HepG2 (cell line): Measurements from ENCODE around the gene PXMP4. TPM values are rescaled to one million over a fixed set of nuclear protein-coding genes. Genes with fewer than 3 reads are reported as not detected.
A peak's percentile ranks its signal among the peaks of the same experiment; 100 is the strongest.

Experiments used
- AKAP8 ChIP-seq: sonication (generic); formaldehyde crosslinking; IDR thresholded peaks from 2 replicates; pipeline ENCODE4 v1.5.1; 2020; ENCODE audit warnings: mild to moderate bottlenecking, missing genetic modification reagents
- ARID2 ChIP-seq: sonication (generic); formaldehyde crosslinking; IDR thresholded peaks from 2 replicates; pipeline ENCODE4 v1.8.1; 2022; ENCODE audit warnings: mild to moderate bottlenecking, missing genetic modification reagents, borderline replicate concordance
- CBX5 ChIP-seq: sonication (generic); formaldehyde crosslinking; IDR thresholded peaks from 2 replicates; pipeline ENCODE4 v1.4.0; 2020; ENCODE audit warnings: missing genetic modification reagents, borderline replicate concordance
- CC2D1A ChIP-seq: sonication (generic); formaldehyde crosslinking; IDR thresholded peaks from 2 replicates; pipeline ENCODE4 v1.8.1; 2023; ENCODE audit warnings: mild to moderate bottlenecking, missing genetic modification reagents
- E2F2 ChIP-seq: sonication (generic); formaldehyde crosslinking; IDR thresholded peaks from 2 replicates; pipeline ENCODE4 v1.4.0; 2020; ENCODE audit warnings: missing genetic modification reagents, borderline replicate concordance
- ETV6 ChIP-seq: sonication (generic); formaldehyde crosslinking; conservative IDR thresholded peaks from 2 replicates; pipeline ENCODE4 v1.4.0; 2020; ENCODE audit warnings: missing genetic modification reagents
- HCFC1 ChIP-seq: fragments of 150-350 bp; IDR thresholded peaks from 2 replicates; pipeline ENCODE4 v1.6.1; 2014; ENCODE audit warnings: low read depth, low read length
- HNF4G ChIP-seq, 2 experiments: sonication (generic) in 1 of 2; formaldehyde crosslinking in 1 of 2; IDR thresholded peaks; 2 replicates each; pipeline versions ENCODE4 v1.4.0 to v1.6.1; 2011 to 2020; ENCODE audit warnings: borderline replicate concordance in 2 of 2, low read depth in 2 of 2, mild to moderate bottlenecking in 2 of 2, low read length in 1 of 2, missing genetic modification reagents in 1 of 2, moderate library complexity in 1 of 2
- HNRNPLL ChIP-seq: fragments of 200-400 bp; formaldehyde crosslinking; IDR thresholded peaks from 2 replicates; pipeline ENCODE4 v1.6.1; 2017; ENCODE audit warnings: mild to moderate bottlenecking, low read depth, low read length; ENCODE audit not compliant: poor library complexity, severe bottlenecking
- IKZF1 ChIP-seq: fragments of 450-650 bp; IDR thresholded peaks from 2 replicates; pipeline ENCODE4 v1.7.1; 2016
- KDM3A ChIP-seq: IDR thresholded peaks from 2 replicates; pipeline ENCODE4 v1.6.1; 2018; ENCODE audit warnings: low read depth, missing compliant biosample characterization
- MIXL1 ChIP-seq: IDR thresholded peaks from 2 replicates; pipeline ENCODE4 v1.6.1; 2016
- SATB2 ChIP-seq: sonication (generic); formaldehyde crosslinking; IDR thresholded peaks from 2 replicates; pipeline ENCODE4 v1.5.0; 2020; ENCODE audit warnings: missing genetic modification reagents
- SETDB1 ChIP-seq: sonication (generic); formaldehyde crosslinking; IDR thresholded peaks from 2 replicates; pipeline ENCODE4 v1.5.1; 2020; ENCODE audit warnings: missing genetic modification reagents, mild to moderate bottlenecking, borderline replicate concordance
- SKI ChIP-seq: fragments of 450-650 bp; IDR thresholded peaks from one replicate; pipeline ENCODE4 v1.6.1; 2018; ENCODE audit warnings: mild to moderate bottlenecking; ENCODE audit not compliant: partially characterized antibody
- SRSF9 ChIP-seq: fragments of 200-400 bp; formaldehyde crosslinking; IDR thresholded peaks from 2 replicates; pipeline ENCODE4 v1.6.1; 2018; ENCODE audit warnings: borderline replicate concordance, mild to moderate bottlenecking, low read depth, low read length; ENCODE audit not compliant: insufficient read depth, poor library complexity, severe bottlenecking
- SYNCRIP ChIP-seq: fragments of 200-400 bp; formaldehyde crosslinking; IDR thresholded peaks from 2 replicates; pipeline ENCODE4 v1.6.1; 2018; ENCODE audit warnings: mild to moderate bottlenecking, low read depth, low read length; ENCODE audit not compliant: insufficient read depth
- ZBTB43 ChIP-seq: sonication (generic); formaldehyde crosslinking; conservative IDR thresholded peaks from 2 replicates; pipeline ENCODE4 v1.4.0; 2020; ENCODE audit warnings: missing genetic modification reagents
- ZNF101 ChIP-seq: sonication (generic); formaldehyde crosslinking; IDR thresholded peaks from 2 replicates; pipeline ENCODE4 v1.4.0; 2020; ENCODE audit warnings: mild to moderate bottlenecking, low read depth, missing genetic modification reagents, borderline replicate concordance
- ZNF230 ChIP-seq: sonication (generic); formaldehyde crosslinking; IDR thresholded peaks from 2 replicates; pipeline ENCODE4 v1.4.0; 2020; ENCODE audit warnings: mild to moderate bottlenecking, missing genetic modification reagents
- ZNF256 ChIP-seq: sonication (generic); formaldehyde crosslinking; conservative IDR thresholded peaks from 2 replicates; pipeline ENCODE4 v1.4.0; 2020; ENCODE audit warnings: missing genetic modification reagents
- ZNF331 ChIP-seq: sonication (generic); formaldehyde crosslinking; IDR thresholded peaks from 2 replicates; pipeline ENCODE4 v1.4.0; 2020; ENCODE audit warnings: missing genetic modification reagents
- ZNF431 ChIP-seq: sonication (generic); formaldehyde crosslinking; IDR thresholded peaks from 2 replicates; pipeline ENCODE4 v1.9.0; 2022; ENCODE audit warnings: missing genetic modification reagents, low read depth, mild to moderate bottlenecking, borderline replicate concordance
- ZNF615 ChIP-seq: sonication (generic); formaldehyde crosslinking; IDR thresholded peaks from 2 replicates; pipeline ENCODE4 v1.5.0; 2020; ENCODE audit warnings: mild to moderate bottlenecking, missing genetic modification reagents, borderline replicate concordance
- polyA plus RNA-seq, 8 experiments: library from polyadenylated mRNA; depleted of rRNA in 3 of 8; stranded (reverse) in 7 of 8; unstranded in 1 of 8; fragments of >200 nt; fragmentation: Illumina TruSeq in 4 of 8; extraction: Trizol in 4 of 8; gene quantifications; 2 replicates each; pipeline versions ENCODE4 v1.2.1 to v1.2.3, GENCODE V29; 2011 to 2016; ENCODE audit warnings: low read depth in 4 of 8, missing spikeins in 1 of 8, mixed read lengths in 1 of 8; ENCODE audit not compliant: insufficient read depth in 1 of 8
- total RNA-seq, 5 experiments: library from RNA; depleted of rRNA; stranded (reverse); fragments of >200 nt; fragmentation: Illumina TruSeq; extraction: Trizol; gene quantifications; 2 replicates each; pipeline ENCODE4 v1.2.3, GENCODE V29; 2016; ENCODE audit warnings: low read depth in 1 of 5
- TF ChIP-seq, protein P1 (sequence below): sonication (generic); formaldehyde crosslinking; IDR thresholded peaks from 2 replicates; pipeline ENCODE4 v1.4.0; 2020; ENCODE audit warnings: missing genetic modification reagents; ENCODE audit errors: not compliant biosample characterization

The PXMP4 gene
- total and polyA plus RNA-seq, 2 of the 13 experiments (the other 11 are each of a cell fraction or from before 2014, with no cell fraction given), result not detected

GRCh38 chr20:33731693-33732165 is 11.6 kb upstream of the PXMP4 start, which contains the start of gene ZNF341 (continued):
- TF ChIP-seq SATB2 (CRISPR knock-in tag), result 0 out of 2 replicates have a peak, but pooled peaks have one; percentile 41
- no peak for TF ChIP-seq IKZF1
- no peak for TF ChIP-seq ZNF615
- TF ChIP-seq ZNF101 (CRISPR knock-in tag), result no peak
- no peak for TF ChIP-seq ZNF431
- TF ChIP-seq HNF4G (IDR thresholded peaks at IDR 0.05; ENCODE audit: borderline replicate concordance, low read depth, low read length), result no peak
- TF ChIP-seq HNF4G (CRISPR knock-in tag; IDR thresholded peaks at IDR 0.05; ENCODE audit: borderline replicate concordance, low read depth), result no peak
- no peak for TF ChIP-seq ETV6 (CRISPR knock-in tag)
- TF ChIP-seq, protein P1, sequence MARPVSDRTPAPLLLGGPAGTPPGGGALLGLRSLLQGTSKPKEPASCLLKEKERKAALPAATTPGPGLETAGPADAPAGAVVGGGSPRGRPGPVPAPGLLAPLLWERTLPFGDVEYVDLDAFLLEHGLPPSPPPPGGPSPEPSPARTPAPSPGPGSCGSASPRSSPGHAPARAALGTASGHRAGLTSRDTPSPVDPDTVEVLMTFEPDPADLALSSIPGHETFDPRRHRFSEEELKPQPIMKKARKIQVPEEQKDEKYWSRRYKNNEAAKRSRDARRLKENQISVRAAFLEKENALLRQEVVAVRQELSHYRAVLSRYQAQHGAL, result no peak
- peak; percentile 73; the same call in 1 of the 2 replicates for TF ChIP-seq KDM3A
- TF ChIP-seq MIXL1, result no peak
- no peak; the same call in 1 of the 2 replicates for TF ChIP-seq E2F2 (CRISPR knock-in tag)
- no peak for TF ChIP-seq SRSF9
- 0 out of 2 replicates have a peak, but pooled peaks have one; percentile 12 for TF ChIP-seq HCFC1
- no peak for TF ChIP-seq ARID2
- TF ChIP-seq SYNCRIP, result no peak
- no peak for TF ChIP-seq CBX5 (CRISPR knock-in tag)
- TF ChIP-seq ZNF331 (CRISPR knock-in tag), result peak; percentile 6; the same call in 1 of the 2 replicates
- peak; percentile 98 for TF ChIP-seq SKI
- 0 out of 2 replicates have a peak, but pooled peaks have one; percentile 50 for TF ChIP-seq ZNF230
- TF ChIP-seq HNRNPLL, result peak; percentile 82
- no peak for TF ChIP-seq ZBTB43
- peak; percentile 61; the same call in 1 of the 2 replicates for TF ChIP-seq ZNF256
- TF ChIP-seq AKAP8 (CRISPR knock-in tag), result no peak
- TF ChIP-seq SETDB1 (CRISPR knock-in tag), result no peak
- no peak for TF ChIP-seq CC2D1A (CRISPR knock-in tag)
